Testis (tissue), 3 donors: Measurements from ENCODE around the gene AKAP8L. TPM values are rescaled to one million over a fixed set of nuclear protein-coding genes. Genes with fewer than 3 reads are reported as not detected.

Source experiments
- DNase-seq: peaks from one replicate; pipeline ENCODE4 v3.0.0-alpha.2; 2019
- H3K27ac ChIP-seq, 2 donors: fragments of 200-600 bp; sonication (generic); one replicate each; pipeline ENCODE4 v1.5.1; 2019
- H3K27me3 ChIP-seq: fragments of 200-600 bp; sonication (generic); one replicate; pipeline ENCODE4 v1.5.1; 2019
- H3K36me3 ChIP-seq: fragments of 200-600 bp; sonication (generic); one replicate; pipeline ENCODE4 v1.5.1; 2017; ENCODE audit warnings: low read depth; ENCODE audit errors: missing control alignments
- H3K4me1 ChIP-seq: fragments of 200-600 bp; sonication (generic); one replicate; pipeline ENCODE4 v1.5.1; 2019
- H3K4me3 ChIP-seq, 2 donors: fragments of 200-600 bp; sonication (generic); one replicate each; pipeline ENCODE4 v1.5.1; 2017 to 2019
- H3K9me3 ChIP-seq: fragments of 200-600 bp; sonication (generic); one replicate; pipeline ENCODE4 v1.5.1; 2017
- POLR2A ChIP-seq: fragments of 450-650 bp; IDR thresholded peaks from one replicate; pipeline ENCODE4 v1.6.1; 2017; ENCODE audit warnings: antibody characterized with exemption, mild to moderate bottlenecking, moderate library complexity
- WGBS, 2 donors: methylation state at CpG; one replicate each; pipeline ENCODE4 v1.1.5; 2018; 5-methylcytosine and 5-hydroxymethylcytosine counted together
- intact Hi-C: fragments of 100-400 bp; cut with DNase I; formaldehyde crosslinking; loops from one replicate; pipeline ENCODE4 v1.15.1; 2023; ENCODE audit warnings: low total_unique reads
- polyA plus RNA-seq: library from polyadenylated mRNA; stranded (reverse); fragments of 350-450 nt; fragmentation: Illumina TruSeq; extraction: RNeasy Lipid Tissue Mini Kit (QIAGEN cat#74804); gene quantifications from one replicate; pipeline ENCODE4 v1.2.3, GENCODE V29; 2014; ENCODE audit warnings: low read depth, low replicate concordance; ENCODE audit not compliant: insufficient read depth
- total RNA-seq, 2 donors: library from RNA; depleted of rRNA; stranded (reverse); fragments of >200 nt; gene quantifications; one replicate each; pipeline ENCODE4 v1.2.3, GENCODE V29; 2016
- TF ChIP-seq, protein P1 (sequence below), 3 experiments: fragments of 450-650 bp in 2 of 3; fragments of 200-600 bp in 1 of 3; sonication (generic) in 1 of 3; IDR thresholded peaks; one replicate each; pipeline ENCODE4 v1.5.1; 2016 to 2019; ENCODE audit warnings: antibody characterized with exemption in 3 of 3, mild to moderate bottlenecking in 2 of 3, moderate library complexity in 1 of 3

AKAP8L gene
- total and polyA plus RNA-seq, 3 donors from 2014 or later, result 131 to 399 (median 334) TPM

DNA sequence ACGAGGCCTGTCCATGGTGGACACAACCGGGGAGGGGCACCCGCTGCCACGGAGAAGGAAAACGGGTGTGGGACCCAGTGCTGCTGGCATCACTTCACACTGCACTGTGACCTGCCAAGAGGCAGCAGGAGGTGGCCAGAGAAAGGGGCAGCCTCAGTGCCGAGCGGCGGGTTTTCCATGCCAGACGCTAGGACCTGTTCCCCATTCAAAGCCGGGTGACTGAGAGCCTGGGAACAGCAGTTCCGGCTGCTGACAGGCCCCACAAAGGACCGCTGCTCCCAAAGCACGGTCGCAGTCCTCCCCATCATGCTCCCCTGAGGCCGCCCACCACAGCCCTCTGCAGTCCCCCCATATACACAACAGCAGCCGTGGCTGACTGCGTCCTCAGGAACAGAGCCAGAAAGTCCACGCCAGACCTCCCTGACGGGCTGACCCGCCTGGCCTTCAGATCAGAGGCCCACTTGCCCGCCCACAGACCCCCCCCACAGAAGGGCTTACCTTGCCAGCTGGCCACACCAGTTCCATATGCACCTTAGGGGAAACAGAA lies 44.6 kb downstream of the AKAP8L start:
- 58 to 71% methylated on average over 15 to 21 of the region's 21 CpGs for WGBS, 2 donors
- peaks cover 38% of the 10 kb centered on the region for H3K4me1 ChIP-seq
- peak overlapping the region in 1 of 2 donors; percentile 11 for H3K27ac ChIP-seq
- no peak for DNase-seq
- H3K36me3 ChIP-seq, result no peaks in the 10 kb centered on the region
- intact Hi-C loops, result loop anchor here (10.0 kb wide), 1 partner anchor 119 kb away; no protein-coding TSS in a partner anchor
- TF ChIP-seq, protein P1, sequence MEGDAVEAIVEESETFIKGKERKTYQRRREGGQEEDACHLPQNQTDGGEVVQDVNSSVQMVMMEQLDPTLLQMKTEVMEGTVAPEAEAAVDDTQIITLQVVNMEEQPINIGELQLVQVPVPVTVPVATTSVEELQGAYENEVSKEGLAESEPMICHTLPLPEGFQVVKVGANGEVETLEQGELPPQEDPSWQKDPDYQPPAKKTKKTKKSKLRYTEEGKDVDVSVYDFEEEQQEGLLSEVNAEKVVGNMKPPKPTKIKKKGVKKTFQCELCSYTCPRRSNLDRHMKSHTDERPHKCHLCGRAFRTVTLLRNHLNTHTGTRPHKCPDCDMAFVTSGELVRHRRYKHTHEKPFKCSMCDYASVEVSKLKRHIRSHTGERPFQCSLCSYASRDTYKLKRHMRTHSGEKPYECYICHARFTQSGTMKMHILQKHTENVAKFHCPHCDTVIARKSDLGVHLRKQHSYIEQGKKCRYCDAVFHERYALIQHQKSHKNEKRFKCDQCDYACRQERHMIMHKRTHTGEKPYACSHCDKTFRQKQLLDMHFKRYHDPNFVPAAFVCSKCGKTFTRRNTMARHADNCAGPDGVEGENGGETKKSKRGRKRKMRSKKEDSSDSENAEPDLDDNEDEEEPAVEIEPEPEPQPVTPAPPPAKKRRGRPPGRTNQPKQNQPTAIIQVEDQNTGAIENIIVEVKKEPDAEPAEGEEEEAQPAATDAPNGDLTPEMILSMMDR (IDR thresholded peaks at IDR 0.05), result no peak
- TF ChIP-seq POLR2A, result no peak
- H3K4me3 ChIP-seq, result no peak overlapping the region
- no peaks in the 10 kb centered on the region for H3K9me3 ChIP-seq
- H3K27me3 ChIP-seq, result no peaks in the 10 kb centered on the region

DNA sequence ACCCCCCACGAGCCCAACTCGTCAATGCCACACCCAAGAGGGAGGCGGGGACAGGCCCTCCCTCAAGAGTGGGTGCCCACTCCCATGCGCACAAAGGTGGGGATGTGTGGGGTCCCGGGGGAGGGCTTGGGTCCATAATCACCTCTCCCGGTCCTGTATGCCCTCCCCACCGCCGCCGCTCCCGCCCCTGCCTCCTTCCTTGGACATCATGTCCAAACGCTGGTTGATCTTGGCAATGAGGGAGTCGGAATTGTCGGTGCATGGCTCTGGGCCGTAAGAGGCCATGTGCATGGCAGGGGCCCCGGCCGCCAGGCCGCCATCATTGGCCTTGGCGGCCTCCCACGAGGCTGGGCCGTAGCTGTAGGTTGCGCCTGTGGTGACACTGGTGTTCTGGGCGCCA lies 45.1 kb downstream of the AKAP8L start:
- H3K27ac ChIP-seq, result no peak overlapping the region
- no peak overlapping the region for H3K4me3 ChIP-seq
- H3K36me3 ChIP-seq, result no peaks in the 10 kb centered on the region
- TF ChIP-seq POLR2A, result no peak
- TF ChIP-seq, protein P1 (IDR thresholded peaks at IDR 0.05), result no peak
- H3K9me3 ChIP-seq, result no peaks in the 10 kb centered on the region
- no peak for DNase-seq
- H3K27me3 ChIP-seq, result no peaks in the 10 kb centered on the region
- H3K4me1 ChIP-seq, result peaks cover 38% of the 10 kb centered on the region
- intact Hi-C loops, result loop anchor here (10.0 kb wide), 1 partner anchor 119 kb away; no protein-coding TSS in a partner anchor
- WGBS, 2 donors, result 81 to 94% methylated on average over 12 to 22 of the region's 22 CpGs

DNA sequence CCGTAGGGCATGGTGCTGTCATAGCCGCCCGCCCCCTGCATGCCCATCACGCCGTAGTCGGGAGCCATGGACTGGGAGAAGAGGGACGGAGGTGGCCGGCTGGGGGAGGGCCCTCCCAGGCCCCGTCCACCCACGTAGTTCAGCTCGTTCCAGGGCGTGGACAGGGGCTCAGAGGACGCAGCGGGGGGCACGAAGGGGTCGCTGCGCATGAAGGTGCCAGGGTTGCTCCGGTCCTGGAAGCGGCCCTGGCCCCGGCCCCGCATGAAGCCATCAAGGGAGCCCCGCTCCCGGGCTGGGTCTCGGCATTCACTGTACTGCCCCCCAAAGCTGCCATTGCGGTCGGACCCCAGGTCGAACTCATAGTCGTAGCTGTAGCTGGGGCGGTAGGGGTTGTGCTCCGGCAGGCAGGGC lies 45.9 kb downstream of the AKAP8L start:
- 92 to 93% methylated on average over 18 to 30 of the region's 30 CpGs for WGBS, 2 donors
- intact Hi-C loops, result loop anchor here (10.0 kb wide), 1 partner anchor 118 kb away; no protein-coding TSS in a partner anchor
- H3K4me1 ChIP-seq, result peaks cover 38% of the 10 kb centered on the region

GRCh38 chr19:15372470-15372869 lies 46.3 kb downstream of the AKAP8L start:
- intact Hi-C loops, result loop anchor here (10.0 kb wide), 1 partner anchor 118 kb away; no protein-coding TSS in a partner anchor
- Histone ChIP-seq H3K4me1 (peaks cover 37% of the 10 kb centered on the region), H3K9me3 (no peaks in the 10 kb centered on the region), H3K36me3 (no peaks in the 10 kb centered on the region), H3K4me3 (no peak overlapping the region), H3K27me3 (no peaks in the 10 kb centered on the region), H3K27ac (no peak overlapping the region)
- no peak for DNase-seq
- 91 to 94% methylated on average over 14 of the region's 14 CpGs for WGBS, 2 donors
- TF ChIP-seq, protein P1 (IDR thresholded peaks at IDR 0.05), result no peak
- no peak for TF ChIP-seq POLR2A

More for the DNA sequence above, 45.9 kb downstream of the AKAP8L start:
- Histone ChIP-seq H3K9me3 (no peaks in the 10 kb centered on the region), H3K4me3 (no peak overlapping the region), H3K27me3 (no peaks in the 10 kb centered on the region), H3K27ac (no peak overlapping the region), H3K36me3 (no peaks in the 10 kb centered on the region)
- no peak for TF ChIP-seq POLR2A
- TF ChIP-seq, protein P1 (IDR thresholded peaks at IDR 0.05), result no peak
- DNase-seq, result no peak
